Measurements from ENCODE around the gene HBA2.
"Not testable (repeated sequence)": the region's sequence is repeated elsewhere in the genome, so short reads cannot be mapped to it uniquely, and the experiment has no call there.

Gene HBA2

GRCh38 chr16:175011-175949 lies 2.6 kb downstream of the HBA2 start:
- no peak for DNase-seq (ENCODE audit: low read depth)

DNA sequence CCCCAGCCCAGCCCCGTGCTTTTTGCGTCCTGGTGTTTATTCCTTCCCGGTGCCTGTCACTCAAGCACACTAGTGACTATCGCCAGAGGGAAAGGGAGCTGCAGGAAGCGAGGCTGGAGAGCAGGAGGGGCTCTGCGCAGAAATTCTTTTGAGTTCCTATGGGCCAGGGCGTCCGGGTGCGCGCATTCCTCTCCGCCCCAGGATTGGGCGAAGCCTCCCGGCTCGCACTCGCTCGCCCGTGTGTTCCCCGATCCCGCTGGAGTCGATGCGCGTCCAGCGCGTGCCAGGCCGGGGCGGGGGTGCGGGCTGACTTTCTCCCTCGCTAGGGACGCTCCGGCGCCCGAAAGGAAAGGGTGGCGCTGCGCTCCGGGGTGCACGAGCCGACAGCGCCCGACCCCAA lies 3.3 kb downstream of the HBA2 start:
- DNase-seq (ENCODE audit: low read depth), result not testable (repeated sequence)

- not testable (repeated sequence) for DNase-seq (ENCODE audit: low read depth)
These were observed 4.1 kb downstream of the HBA2 start, which contains the start of gene HBA1 for GRCh38 chr16:176477-177382. Gene HBA1, plus strand, starts transcription at chr16:176680. Its CDS starts 37 bp downstream, at chr16:176717.

DNA sequence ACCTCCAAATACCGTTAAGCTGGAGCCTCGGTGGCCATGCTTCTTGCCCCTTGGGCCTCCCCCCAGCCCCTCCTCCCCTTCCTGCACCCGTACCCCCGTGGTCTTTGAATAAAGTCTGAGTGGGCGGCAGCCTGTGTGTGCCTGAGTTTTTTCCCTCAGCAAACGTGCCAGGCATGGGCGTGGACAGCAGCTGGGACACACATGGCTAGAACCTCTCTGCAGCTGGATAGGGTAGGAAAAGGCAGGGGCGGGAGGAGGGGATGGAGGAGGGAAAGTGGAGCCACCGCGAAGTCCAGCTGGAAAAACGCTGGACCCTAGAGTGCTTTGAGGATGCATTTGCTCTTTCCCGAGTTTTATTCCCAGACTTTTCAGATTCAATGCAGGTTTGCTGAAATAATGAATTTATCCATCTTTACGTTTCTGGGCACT lies 4.7 kb downstream of the HBA2 start:
- DNase-seq (ENCODE audit: low read depth), result no peak

GRCh38 chr16:177981-178667 lies 5.4 kb downstream of the HBA2 start:
- no peak for DNase-seq (ENCODE audit: low read depth)

- no peak for DNase-seq (ENCODE audit: low read depth)
These were observed 6.0 kb downstream of the HBA2 start for GRCh38 chr16:178668-179015.

GRCh38 chr16:179211-180092 lies 6.8 kb downstream of the HBA2 start:
- no peak for DNase-seq (ENCODE audit: low read depth)

DNA sequence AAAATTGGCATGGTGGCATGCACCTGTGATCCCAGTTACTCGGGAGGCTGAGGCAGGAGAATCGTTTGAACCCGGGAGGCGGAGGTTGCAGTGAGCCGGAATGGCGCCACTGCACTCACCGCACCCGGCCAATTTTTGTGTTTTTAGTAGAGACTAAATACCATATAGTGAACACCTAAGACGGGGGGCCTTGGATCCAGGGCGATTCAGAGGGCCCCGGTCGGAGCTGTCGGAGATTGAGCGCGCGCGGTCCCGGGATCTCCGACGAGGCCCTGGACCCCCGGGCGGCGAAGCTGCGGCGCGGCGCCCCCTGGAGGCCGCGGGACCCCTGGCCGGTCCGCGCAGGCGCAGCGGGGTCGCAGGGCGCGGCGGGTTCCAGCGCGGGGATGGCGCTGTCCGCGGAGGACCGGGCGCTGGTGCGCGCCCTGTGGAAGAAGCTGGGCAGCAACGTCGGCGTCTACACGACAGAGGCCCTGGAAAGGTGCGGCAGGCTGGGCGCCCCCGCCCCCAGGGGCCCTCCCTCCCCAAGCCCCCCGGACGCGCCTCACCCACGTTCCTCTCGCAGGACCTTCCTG lies 7.5 kb downstream of the HBA2 start, which contains the start of gene HBQ1:
Gene HBQ1, plus strand, starts transcription at position 359 of the 575 bp plus-strand sequence. Its CDS starts 28 bp downstream, at position 387.
- no peak for DNase-seq (ENCODE audit: low read depth)

DNA sequence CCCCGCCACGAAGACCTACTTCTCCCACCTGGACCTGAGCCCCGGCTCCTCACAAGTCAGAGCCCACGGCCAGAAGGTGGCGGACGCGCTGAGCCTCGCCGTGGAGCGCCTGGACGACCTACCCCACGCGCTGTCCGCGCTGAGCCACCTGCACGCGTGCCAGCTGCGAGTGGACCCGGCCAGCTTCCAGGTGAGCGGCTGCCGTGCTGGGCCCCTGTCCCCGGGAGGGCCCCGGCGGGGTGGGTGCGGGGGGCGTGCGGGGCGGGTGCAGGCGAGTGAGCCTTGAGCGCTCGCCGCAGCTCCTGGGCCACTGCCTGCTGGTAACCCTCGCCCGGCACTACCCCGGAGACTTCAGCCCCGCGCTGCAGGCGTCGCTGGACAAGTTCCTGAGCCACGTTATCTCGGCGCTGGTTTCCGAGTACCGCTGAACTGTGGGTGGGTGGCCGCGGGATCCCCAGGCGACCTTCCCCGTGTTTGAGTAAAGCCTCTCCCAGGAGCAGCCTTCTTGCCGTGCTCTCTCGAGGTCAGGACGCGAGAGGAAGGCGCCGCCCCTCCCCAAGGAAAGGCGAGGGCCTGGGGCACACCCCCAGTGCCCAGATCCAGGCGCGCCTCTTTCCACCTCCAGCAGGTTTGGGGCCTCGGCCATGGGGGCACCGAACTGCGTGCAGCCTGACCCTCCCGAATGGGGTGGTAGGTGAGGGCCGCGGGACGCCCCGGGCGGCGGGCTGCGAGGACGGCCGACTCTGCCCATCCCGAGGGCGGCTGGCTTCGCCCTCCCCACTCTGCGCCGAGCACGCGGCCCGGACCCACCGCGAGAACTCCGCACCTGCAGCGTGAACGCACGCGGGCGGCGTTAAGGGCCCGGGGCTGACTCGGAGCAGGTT lies 8.2 kb downstream of the HBA2 start:
- peak; percentile 76 for DNase-seq (ENCODE audit: low read depth)

- DNase-seq (ENCODE audit: low read depth), result no peak
These were observed 8.9 kb downstream of the HBA2 start for GRCh38 chr16:181565-182021.

DNA sequence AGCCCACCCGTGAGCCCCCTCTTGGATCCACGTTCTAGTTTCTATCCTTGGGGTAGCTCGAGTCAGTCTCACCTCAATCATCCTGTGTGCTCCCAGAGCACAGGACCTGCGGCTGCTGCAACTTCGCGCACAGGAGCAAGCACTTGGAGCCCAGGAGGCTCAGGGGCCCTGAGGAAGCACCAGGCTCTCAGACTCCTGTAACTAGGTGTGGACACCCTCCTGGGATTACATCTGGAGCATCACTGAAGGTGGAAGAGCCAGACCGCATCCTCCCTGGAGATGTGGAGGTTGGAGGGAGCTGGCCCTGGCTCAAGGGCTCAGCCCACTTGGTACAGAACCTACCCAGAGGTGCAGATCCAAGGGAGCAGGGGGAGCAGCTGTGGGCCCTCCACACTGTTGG lies 10.3 kb downstream of the HBA2 start:
- no peak for DNase-seq (ENCODE audit: low read depth)

- DNase-seq (ENCODE audit: low read depth), result no peak
These were observed 12.5 kb downstream of the HBA2 start for GRCh38 chr16:185213-185612.

- DNase-seq (ENCODE audit: low read depth), result no peak
These were observed 13.0 kb downstream of the HBA2 start for GRCh38 chr16:185691-186090.

DNA sequence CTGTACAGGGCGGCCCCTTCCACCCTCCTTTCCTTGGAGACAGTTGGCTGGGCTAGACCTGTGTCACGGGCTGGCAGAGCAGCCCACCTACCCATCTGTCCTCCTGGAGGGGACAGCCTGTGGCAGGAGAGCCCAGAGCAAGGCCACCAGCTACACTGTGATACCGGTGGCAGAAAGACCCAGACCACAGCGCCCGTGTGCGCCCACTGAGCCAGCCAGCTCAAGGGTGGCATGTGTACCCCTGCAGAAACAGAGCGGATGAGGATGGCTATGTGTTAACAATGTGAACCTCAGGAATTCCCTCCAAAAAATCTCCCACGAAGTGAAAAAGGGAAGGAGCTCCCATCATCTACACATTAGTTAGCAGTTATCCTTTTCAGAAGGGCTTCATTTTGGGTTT lies 14.7 kb downstream of the HBA2 start:
- DNase-seq (ENCODE audit: low read depth), result no peak

- no peak for DNase-seq (ENCODE audit: low read depth)
These were observed 16.0 kb downstream of the HBA2 start for GRCh38 chr16:188674-189073.

DNA sequence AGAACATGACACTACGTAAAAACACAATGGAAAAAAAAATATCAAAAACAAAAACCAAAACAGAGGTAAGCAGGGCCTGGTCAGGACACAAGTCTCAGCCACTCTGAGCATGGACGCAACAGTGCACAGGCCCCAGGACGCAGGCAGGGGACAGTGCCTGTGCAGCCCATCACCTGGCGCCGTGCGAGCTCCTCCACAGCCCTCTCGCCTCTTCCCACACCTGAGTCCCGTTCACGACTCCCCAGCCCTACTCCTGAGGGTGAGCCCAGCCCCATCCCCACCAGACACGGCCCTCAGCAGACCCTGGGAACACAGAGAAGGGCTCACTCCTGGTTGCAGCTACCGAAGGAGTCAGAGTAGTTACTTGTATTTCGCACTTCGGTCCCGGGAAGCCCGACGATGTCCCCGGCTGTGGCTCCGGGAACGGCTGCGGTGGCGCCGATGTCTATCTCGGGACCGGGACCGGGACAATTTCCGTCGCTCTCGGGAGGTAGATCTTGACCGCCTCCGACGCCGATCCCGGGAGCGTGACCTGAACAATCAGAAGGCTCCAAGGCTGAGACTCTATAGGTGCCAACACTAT lies 17.0 kb downstream of the HBA2 start:
- no peak for DNase-seq (ENCODE audit: low read depth)

DNA sequence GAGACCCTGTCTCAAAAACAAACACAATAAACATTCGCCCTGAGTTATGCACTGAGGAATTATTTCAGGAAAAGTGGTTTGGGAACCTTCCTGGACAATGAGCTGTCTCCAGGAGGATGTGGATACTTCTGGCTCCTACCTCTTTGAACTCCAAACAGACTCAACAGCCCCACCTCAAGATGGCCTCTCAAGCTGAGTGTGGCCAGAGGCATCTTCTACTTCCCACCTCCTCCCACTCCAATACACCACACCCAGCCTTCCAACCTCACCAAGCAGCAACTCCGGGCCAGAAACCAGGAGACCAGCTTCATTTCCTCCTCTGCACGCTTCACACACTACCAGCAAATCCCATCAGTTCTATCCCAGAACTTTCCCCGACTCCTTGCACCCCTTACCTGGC lies 19.2 kb downstream of the HBA2 start:
- DNase-seq (ENCODE audit: low read depth), result no peak

DNA sequence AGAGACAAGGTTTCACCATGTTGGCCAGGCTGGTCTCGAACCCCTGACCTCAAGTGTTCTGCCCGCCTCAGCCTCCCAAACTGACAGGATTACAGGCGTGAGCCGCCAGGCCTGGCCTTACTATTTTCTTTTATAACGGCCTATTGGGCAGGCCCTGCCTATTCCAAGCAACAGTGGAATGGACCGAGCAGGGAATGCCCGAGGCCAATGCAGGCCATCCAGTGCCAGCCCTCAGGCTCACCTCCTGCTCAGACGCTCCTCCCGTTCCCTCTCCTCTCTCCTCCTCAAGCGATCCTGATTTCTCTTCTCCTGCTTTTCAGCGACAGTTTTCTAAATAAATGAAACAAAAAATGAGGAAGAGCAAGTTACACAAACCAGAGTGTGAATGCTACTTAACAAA lies 20.0 kb downstream of the HBA2 start:
- DNase-seq (ENCODE audit: low read depth), result no peak

DNA sequence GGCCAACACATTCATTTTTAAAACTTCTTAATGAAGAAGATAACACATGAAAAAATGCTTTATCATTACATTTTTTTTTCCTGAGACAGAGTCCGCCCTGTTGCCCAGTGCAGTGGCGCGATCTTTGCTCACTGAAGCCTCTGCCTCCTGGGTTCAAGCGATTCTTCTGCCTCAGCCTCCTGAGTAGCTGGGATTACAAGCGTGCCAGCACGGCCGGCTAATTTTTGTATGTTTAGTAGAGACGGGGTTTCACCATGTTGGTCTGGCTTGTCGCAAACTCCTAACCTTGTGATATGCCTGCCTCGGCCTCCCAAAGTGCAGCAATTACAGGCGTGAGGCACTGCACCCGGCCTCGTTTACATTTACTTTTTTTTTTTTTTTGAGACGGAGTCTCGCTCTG lies 20.8 kb downstream of the HBA2 start:
- no peak for DNase-seq (ENCODE audit: low read depth)
